GM21619 (cell line): ENCODE data around the gene TTC28.
"Not testable (repeated sequence)": the region's sequence is repeated elsewhere in the genome, so short reads cannot be mapped to it uniquely, and the experiment has no call there.

ENCODE experiments used
- ATAC-seq: cut with Tn5 transposase; IDR thresholded peaks from one replicate; pipeline ENCODE4 v1.9.1; 2021; ENCODE audit not compliant: unreplicated experiment

The TTC28 gene

DNA sequence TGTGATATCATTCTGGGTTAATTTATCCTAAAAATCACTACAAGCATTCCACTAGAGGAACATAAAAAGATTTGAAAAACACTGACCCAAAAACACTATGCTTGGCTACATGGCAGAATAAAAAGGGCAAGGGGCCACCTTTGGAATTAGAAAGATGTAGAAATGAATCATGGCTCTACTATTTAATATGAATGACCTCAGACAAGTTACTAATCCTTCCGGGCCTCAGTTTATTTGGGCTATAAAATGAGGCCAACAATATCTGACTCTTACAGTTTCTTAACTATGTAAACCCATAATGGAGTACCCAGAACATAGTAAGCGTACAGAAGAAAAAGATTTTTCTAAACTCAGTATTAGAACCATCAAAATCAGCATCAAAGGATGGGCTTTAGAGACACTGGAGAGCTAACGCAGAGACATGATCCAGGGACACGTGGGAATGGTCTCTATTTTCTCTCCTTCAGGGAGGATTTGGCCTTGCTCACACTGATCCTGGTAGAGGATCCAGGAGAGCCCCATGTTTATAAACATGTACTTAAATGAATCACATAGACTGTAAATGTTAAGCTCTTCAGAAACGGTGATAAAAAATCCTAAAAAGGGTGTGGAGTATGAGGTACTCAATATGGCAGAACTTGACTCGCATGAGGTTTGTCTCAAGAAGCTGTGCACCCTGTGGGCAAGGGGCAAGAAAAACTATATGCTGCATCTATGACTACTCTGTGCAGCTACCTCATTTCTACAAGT lies 472.2 kb downstream of the TTC28 start:
- ATAC-seq, result no peak

DNA sequence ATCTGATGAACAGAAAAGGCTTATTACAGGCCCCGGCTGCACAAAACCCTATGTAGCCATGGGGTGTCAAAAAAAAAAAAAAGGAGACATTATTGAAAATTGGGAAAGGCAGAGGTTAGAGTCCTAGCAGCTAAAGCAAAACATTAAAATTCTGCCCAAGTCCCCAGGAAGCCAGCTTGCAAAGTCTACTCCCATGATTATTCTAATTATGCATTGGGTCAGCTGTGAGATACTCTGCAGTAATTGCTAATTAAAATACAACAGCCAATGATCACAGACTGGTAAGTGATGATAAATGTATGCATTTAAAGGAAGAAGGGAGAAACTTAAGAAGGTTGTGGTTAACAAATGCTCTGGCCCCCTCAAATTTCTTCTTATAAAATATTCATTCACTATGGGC lies 473.7 kb downstream of the TTC28 start:
- no peak for ATAC-seq

DNA sequence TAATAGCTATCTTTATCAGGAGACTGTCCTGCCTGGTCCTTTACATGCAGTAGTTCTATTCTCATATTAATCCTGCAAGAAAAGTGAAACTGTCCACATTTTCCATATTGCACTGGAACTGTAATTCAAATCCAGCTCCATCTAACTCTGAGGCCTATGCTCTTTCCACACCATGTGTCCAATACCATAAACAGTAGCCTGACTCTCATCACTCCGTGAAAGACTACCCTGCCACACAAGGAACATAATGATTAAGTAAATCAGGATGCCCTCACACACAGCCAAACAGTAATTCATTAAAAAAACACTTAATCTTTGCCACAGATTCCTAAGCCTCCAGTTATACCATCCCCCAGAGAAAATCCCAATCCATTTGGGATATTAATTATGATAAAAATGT lies 475.3 kb downstream of the TTC28 start:
- no peak for ATAC-seq

DNA sequence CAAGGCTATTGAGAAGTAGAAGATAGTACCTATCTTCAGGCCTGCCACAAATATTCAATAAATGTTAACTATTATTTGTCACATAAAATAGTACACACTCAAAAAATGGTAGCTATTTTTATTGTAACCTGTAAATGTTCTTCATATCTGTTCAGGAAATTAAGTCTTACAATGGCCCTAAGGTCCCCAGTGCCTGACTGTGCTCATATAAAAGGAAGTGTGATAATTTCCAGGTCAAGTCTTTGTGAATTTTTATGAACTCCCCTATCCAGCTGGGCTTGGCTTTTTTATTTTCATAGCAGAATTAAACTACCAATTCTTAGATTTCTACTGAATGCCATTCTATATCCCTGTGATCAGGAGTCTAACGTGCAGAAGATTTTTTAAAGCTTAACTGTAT lies 476.4 kb downstream of the TTC28 start:
- ATAC-seq, result no peak

DNA sequence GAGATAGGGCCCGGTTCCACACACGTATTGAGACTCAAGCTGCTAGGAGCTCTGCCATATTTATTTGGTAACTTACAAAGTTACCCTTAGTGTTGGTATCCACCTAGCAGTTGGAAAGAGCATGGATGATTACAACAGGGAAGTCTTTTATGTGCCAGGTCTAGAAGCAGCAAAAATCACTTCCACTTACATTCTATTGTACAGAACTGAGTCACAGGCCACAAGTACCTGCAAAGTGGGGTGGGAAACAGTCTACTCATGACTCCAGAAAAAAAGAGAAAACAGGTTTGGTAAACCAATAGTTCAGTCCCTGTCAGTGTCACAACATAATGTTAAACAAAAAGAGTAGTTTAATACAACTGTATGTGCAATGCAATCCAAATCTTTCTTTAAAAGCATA lies 480.9 kb downstream of the TTC28 start:
- no peak for ATAC-seq

DNA sequence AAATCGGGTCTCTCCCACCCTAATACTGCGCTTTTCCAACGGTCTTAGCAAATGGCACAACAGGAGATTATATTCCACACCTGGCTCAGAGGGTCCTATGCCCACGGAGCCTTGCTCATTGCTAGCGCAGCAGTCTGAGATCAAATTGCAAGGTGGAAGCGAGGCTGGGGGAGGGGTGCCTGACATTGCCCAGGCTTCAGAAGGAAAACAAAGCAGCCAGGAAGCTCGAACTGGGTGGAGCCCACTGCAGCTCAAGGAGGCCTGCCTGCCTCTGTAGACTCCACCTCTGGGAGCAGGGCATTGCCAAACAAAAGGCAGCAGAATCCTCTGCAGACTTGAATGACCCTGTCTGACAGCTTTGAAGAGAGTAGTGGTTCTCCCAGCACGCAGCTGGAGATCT lies 488.1 kb downstream of the TTC28 start:
- ATAC-seq, result not testable (repeated sequence)

DNA sequence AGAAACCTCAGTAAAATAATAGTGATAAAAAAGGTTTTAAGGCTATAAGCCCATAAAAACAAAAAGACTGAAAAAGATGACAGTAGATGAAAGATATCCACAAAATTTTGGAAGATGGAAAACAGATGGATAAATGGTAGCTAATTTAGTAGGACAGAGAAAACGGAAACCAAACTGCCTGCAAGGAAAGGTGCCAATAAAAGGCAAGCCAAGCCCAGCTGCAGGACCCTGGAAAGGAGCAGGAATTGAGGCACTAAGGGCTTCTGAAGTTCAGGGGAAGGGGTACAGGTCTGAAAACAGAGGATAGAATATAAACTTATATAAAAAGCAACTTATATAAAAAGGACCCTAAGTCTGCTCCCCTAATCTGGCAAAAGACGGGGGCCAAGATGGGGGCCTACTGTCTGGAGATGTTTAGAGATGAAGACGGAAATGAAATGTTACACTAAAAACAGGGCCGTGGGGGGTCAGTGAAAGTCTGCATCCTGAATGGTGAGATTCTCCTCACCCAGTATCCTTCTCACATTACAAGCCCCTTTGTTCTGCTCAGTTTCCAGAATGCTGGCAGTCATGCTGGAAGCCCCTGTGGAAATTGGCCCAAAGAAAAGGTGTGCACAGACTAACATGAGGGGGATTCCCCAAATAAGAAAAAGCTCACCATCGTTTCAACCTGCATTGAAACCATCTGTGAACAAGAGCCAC lies 491.3 kb downstream of the TTC28 start:
- no peak for ATAC-seq

DNA sequence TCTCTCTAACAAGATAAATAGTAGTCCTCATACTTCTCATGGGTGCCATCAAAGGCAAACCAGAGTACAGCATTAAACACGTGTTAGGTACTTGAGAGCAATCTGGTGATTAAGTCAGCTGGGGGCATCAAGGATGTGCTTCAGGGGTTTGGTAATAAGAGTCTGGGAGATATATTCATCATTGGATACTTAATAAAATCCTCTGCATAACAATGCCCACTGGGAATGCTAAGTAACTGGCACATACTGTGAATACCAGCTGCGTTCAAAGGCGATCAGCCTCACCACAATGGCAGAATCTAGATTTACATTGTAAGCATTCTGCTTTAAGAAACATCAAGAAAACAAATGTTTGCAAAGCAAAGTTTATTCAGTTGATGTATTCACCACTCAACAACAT lies 492.0 kb downstream of the TTC28 start:
- no peak for ATAC-seq

DNA sequence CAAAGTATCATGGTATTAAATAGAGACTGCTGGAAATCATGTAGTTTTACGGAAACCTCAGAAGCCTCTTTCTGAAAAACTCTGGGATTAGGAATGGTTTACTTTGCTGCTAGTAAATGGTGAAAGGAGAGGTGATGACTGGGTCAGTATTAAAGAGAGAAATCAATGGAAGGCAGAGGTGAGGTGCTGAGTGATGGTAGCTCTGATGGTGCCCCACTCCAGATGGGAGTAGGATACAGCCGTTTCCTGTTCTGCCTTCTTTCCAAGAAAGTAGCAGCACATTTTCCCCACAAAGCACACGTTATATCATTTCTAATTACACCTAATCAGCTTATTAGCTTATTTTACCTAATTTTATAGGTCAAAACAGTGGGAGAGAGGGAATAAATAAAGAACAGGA lies 493.0 kb downstream of the TTC28 start:
- ATAC-seq, result no peak

DNA sequence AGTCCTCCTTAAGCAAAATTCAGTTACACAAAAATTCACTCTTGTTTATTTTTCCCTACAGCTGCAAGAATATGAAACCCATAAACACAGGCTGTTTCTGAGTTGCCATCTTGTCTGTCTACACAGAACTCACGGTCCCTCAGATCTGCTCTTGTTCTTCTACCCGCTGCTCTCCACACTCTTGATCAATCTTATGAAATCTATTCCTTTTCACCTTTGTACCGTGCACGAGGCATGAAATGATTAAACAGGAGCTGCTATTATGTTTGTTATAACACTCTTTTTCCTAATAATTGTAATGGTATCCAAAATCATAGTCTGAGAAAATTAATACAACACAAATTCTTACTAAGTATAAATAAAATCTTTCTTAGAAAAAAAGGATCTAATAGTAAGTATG lies 494.5 kb downstream of the TTC28 start:
- no peak for ATAC-seq

DNA sequence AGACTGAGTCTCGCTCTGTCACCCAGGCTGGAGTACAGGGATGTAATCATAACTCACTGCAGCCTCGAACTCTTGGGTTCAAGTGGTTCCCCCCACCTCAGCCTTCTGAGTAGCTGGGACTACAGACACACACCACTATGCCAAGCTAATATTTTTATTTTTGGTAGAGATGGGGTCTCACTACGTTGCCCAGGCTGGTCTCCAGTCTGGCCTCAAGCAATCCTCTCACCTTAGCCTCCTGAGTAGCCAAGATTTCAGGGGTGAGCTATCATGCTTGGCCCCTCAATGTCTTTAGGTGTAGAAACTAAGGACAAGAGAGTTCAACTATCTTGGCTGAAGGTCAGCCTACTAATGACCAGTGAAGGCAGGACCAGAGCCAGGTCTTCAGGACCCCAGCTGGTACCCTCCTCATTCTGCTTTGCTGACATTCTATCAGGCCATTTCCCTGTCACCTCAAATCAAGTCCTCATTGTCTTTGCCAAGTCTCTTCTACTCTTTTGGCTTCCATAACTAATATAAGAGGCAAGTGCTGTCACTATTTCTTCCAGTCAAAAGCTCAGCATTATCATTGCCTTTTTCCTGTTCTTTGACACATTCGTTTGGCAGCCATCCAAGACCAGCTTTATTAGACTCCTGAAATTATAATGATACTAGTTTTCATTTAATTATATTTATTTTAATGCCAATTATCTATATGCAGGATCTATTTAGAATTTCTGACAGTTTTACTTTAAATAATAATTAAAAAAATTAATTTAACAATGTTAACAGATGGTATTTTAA lies 496.4 kb downstream of the TTC28 start:
- no peak for ATAC-seq

DNA sequence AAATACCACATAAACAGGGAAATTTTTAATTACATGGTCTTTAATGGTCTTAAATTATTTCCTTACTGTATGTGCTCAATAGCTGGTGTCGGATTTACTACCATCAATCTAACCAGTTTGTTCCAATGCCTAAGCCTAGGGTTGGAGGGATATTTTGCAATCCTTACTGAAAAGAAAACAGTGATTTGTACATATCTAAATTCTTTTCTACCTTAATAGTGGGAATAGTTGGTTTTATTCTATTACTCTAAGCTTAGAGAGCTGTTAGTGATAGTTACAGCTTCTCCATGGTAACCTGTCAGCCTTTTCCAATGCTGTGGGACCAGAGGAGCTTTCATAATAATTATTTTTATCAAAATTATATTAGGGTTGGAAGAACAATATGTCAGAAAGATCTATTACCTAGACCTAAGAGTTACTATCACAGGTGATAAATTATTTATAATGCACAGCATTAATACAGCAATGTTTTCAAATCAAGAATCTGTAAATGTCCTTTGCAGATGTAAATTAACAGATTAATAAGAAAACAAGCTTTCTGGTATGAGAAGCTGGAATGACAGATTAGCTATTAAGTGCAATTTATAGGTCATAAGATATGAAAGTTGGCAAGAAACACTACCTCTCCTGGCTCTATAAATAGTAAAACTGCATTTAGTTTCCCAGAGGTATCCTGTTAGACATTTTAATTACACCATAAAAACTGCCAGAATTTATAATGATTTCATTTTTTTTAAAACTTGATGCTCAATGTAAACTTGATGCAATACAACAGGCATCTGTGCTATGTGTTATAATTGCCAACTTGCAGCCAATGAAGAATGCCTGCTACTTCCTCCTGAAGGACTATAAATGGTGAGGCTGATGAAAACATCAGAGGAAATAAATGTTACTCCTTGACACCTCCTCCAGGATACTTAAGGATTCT lies 498.6 kb downstream of the TTC28 start:
- no peak for ATAC-seq

DNA sequence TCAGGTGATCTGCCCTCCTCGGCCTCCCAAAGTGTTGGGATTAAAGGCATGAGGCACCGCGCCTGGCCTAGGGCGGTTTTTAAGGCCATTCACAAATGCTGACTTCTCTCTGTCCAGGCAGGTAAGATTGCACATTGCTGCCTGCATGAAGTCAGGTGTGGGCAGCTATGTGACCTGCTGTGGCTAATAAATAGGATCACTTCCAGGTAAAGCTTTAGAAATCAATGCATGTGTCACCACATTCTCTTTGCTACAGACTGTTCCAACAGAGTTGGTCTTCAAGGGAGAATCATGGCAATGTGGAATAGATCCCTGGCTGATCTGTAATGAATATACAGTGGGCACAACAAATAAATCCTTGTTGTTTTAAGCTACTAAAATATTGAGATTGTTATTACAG lies 500.2 kb downstream of the TTC28 start:
- no peak for ATAC-seq

DNA sequence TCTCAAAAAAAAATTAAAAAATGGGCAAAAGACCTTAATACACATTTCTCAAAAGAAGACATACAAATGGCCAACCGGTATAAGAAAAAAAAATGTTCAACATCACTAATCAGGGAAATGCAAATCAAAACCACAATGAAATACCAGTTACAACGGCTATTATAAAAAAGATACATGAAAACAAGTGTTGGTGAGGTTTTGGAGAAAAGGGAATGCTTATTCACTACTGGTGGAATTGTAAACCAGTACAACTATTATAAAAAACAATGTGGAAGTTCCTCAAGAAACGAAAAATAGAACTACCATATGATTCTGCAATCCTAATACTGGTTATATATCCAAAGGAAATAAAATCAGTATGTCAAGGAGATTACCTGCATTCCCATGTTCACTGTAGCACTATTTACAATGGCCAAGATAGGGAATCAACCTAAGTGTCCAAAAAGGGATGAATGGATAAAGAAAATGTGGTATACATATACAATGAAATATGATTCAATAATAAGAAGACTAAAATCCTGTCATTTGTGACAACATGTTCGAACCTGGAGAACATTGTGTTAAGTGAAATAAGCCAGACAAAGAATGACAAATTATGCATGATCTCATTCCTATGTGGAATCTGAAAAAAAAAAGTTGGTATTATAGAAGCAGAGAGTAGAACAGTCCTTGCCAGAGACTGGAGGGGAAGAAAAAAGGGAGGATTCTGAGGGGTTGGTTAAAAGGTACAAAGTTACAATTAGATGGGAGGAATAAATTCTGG lies 503.7 kb downstream of the TTC28 start:
- no peak for ATAC-seq

DNA sequence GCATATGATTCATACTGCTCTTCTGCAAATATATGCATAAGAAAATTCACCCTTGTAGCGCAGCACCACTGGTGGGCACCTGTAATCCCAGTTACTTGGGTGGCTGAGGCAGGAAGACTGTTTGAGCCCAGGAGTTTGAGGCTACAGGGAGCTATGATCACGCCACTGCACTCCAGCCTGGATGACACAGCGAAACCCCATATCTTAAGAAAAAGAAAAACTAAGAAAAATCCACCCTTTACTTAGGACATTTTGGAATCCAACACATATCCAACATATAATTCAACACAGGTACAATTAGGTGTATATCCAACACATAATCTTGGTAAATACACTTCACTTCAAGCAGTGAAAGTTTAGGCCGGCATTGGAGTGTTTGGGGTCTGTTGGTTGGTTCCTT lies 505.1 kb downstream of the TTC28 start:
- no peak for ATAC-seq

DNA sequence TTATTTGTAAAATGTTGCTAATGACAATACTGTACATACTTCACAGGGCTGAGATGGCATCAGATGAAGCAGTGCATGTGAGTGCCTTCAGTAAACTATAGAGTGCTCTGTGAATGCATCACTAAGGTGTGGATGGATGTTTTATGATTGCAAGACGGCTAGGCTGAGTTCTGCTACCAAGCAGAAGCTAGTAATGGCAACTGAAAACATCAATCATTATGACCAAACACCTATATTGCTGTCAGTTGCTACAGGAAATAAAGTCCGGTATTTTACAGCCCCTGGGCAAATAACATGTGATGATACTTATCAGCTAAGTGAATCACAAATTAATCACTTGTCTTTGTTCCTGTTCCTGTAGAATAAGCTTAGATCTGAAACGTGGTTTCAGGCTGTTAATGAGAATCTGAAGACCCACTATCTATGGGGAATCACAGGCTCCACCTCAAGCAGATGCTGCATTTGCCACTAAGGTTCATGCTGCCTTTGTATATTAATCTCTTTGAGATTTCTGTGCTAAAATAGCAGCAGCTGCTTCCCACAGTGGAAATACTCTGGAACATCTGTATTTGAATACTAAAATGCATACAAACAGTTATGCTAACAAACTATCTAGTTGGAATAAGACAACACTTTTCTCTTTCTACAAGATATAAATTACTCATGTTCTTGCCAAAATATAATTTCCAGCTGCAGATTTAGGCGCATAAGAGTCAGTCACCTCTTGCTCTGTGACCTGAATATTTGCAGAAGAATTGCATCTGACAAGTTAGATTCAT lies 506.6 kb downstream of the TTC28 start:
- ATAC-seq, result no peak

DNA sequence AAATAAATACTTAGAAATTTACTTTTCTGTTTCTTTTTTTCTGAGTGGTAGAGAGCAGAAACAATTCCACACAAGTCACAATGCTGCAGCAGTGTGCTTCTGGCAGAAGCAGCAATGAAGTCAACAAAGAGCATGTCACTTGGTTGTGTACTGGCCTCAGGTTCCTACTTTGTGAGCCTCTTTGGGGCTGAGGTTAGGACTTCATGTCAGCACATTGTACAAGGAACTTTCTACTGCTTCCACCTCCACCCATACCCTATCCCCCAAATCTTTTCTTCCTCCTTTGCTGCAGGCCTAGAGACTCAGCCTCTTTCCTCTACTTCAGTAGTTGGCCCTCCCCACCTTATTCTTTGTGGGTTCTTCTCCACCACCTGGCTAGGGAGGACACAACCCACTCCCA lies 507.9 kb downstream of the TTC28 start:
- ATAC-seq, result no peak

DNA sequence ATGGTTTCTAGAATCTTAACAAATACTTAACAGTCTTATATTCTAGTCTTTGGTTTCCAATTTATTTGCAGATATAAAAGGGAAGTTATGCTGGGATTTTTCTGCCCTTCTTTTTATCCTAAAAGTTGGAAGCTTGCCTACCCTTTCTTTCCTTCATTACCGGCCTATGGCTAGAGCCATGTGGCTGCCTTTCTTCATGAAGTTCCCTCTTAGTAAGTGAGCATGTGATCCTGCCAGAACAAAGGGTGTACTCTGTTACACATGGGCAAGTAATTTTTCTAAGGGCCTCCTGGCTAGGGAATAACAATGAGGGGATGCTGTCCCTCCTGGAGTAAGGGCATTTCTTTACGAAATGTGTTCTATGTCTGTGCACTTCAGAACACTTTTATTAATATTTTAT lies 508.5 kb downstream of the TTC28 start:
- ATAC-seq, result no peak

DNA sequence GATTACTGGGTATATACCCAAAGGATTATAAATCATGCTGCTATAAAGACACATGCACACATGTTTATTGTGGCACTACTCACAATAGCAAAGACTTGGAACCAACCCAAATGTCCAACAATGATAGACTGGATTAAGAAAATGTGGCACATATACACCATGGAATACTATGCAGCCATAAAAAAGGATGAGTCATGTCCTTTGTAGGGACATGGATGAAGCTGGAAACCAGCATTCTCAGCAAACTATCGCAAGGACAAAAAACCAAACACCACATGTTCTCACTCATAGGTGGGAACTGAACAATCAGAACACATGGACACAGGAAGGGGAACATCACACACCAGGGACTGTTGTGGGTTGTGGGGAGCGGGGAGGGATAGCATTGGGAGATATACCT lies 510.3 kb downstream of the TTC28 start:
- ATAC-seq, result not testable (repeated sequence)
